DND-41 (cell line): ENCODE results near the gene CCL5.
"Not testable (repeated sequence)": the region's sequence is repeated elsewhere in the genome, so short reads cannot be mapped to it uniquely, and the experiment has no call there.

Source experiments
- ATAC-seq: fragments of 200-7000 bp; cut with Tn5 transposase; 3 replicates; pipeline ENCODE4 v1.9.1; 2021; ENCODE audit warnings: low read depth; ENCODE audit not compliant: insufficient read depth
- DNase-seq: peaks from one replicate; pipeline ENCODE4 v3.0.0-alpha.2; 2020
- H2AFZ ChIP-seq: 2 replicates; pipeline ENCODE4 v1.6.0; 2012; ENCODE audit warnings: low read depth, low read length
- H3K27ac ChIP-seq: 2 replicates; pipeline ENCODE4 v1.5.1; 2012; ENCODE audit warnings: low read length, inconsistent platforms
- H3K27me3 ChIP-seq: fragments of 200-600 bp; sonication (generic); 2 replicates; pipeline ENCODE4 v1.6.0; 2012; ENCODE audit warnings: low read length, mild to moderate bottlenecking, inconsistent platforms; ENCODE audit not compliant: insufficient read depth, poor library complexity
- H3K36me3 ChIP-seq: 2 replicates; pipeline ENCODE4 v1.5.1; 2012; ENCODE audit warnings: low read length, inconsistent platforms; ENCODE audit not compliant: insufficient read depth
- H3K4me1 ChIP-seq: 2 replicates; pipeline ENCODE4 v1.5.1; 2012; ENCODE audit warnings: mild to moderate bottlenecking, low read length; ENCODE audit not compliant: insufficient read depth
- H3K4me2 ChIP-seq: 2 replicates; pipeline ENCODE4 v1.6.0; 2012; ENCODE audit warnings: mild to moderate bottlenecking, moderate library complexity, low read length, inconsistent platforms; ENCODE audit not compliant: insufficient read depth
- H3K4me3 ChIP-seq, 2 experiments: fragments of 200-600 bp in 1 of 2; shearing (Covaris generic) in 1 of 2; 2 replicates each; pipeline ENCODE4 v1.5.1; 2012 to 2016; ENCODE audit warnings: inconsistent platforms in 2 of 2, low read length in 2 of 2, mild to moderate bottlenecking in 2 of 2, low read depth in 1 of 2, moderate library complexity in 1 of 2
- H3K79me2 ChIP-seq: 2 replicates; pipeline ENCODE4 v1.6.0; 2012; ENCODE audit warnings: low read length, inconsistent platforms; ENCODE audit not compliant: insufficient read depth
- H3K9ac ChIP-seq: 2 replicates; pipeline ENCODE4 v1.6.0; 2012; ENCODE audit warnings: low read depth, mild to moderate bottlenecking, inconsistent platforms, low read length, moderate library complexity
- H3K9me3 ChIP-seq: 2 replicates; pipeline ENCODE4 v1.5.1; 2012; ENCODE audit warnings: low read length, moderate library complexity, mild to moderate bottlenecking, inconsistent platforms; ENCODE audit not compliant: insufficient read depth, severe bottlenecking
- H4K20me1 ChIP-seq: 2 replicates; pipeline ENCODE4 v1.6.0; 2012; ENCODE audit warnings: low read length; ENCODE audit not compliant: insufficient read depth
- EZH2 ChIP-seq: IDR thresholded peaks from 3 replicates; pipeline ENCODE4 v1.6.1; 2012; ENCODE audit warnings: borderline replicate concordance, low read depth, mild to moderate bottlenecking, moderate library complexity, low read length, inconsistent platforms; ENCODE audit not compliant: severe bottlenecking
- TF ChIP-seq, protein P1 (sequence below): IDR thresholded peaks from 2 replicates; pipeline ENCODE4 v1.5.1; 2012; ENCODE audit warnings: borderline replicate concordance, low read length, moderate library complexity, mild to moderate bottlenecking; ENCODE audit not compliant: poor library complexity, severe bottlenecking; ENCODE audit errors: extremely low read depth

CCL5 gene

DNA sequence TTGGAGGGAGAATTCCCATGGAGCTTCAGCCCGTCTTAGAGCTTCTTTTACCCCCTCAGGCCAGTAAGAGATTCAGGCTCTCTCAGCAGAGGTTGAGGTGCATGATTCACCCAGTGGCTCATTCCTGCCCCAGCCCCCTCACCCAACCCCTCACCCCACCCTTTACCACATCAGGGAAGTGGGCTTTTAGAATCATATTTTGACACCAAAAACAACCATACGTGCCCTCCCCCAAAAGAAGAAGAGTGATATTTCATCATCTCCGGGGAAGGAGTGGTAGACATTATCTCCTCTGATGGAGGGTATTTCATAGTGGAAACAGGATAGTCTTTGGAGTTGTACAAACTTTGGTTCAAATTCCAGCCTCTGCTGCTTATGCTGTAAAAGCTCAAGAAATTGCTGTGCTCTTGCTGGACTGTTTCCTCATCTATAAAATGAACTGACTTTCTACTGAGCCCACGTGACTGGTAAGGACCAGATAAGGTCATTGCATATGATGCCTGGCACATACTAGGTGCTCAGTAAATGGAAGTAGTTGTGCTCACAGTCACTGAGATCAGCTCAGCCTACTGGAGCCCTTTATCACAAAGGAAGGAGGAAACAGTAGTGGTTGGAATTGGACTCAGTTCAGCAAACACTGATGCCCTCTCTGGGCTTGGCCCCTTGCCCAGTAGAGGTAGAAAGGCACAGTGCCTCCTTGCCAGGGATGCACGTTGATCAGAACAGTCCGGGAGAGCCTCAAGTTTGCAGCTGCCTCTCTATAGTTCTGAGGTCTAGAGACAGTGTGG lies 18.3 kb upstream of the CCL5 start:
- H2AFZ ChIP-seq, result peak overlapping the region; percentile 8; the same call in 1 of the 2 replicates
- peaks cover 18% of the 10 kb centered on the region for H3K4me1 ChIP-seq
- no peaks in the 10 kb centered on the region for H3K9me3 ChIP-seq
- TF ChIP-seq, protein P1, sequence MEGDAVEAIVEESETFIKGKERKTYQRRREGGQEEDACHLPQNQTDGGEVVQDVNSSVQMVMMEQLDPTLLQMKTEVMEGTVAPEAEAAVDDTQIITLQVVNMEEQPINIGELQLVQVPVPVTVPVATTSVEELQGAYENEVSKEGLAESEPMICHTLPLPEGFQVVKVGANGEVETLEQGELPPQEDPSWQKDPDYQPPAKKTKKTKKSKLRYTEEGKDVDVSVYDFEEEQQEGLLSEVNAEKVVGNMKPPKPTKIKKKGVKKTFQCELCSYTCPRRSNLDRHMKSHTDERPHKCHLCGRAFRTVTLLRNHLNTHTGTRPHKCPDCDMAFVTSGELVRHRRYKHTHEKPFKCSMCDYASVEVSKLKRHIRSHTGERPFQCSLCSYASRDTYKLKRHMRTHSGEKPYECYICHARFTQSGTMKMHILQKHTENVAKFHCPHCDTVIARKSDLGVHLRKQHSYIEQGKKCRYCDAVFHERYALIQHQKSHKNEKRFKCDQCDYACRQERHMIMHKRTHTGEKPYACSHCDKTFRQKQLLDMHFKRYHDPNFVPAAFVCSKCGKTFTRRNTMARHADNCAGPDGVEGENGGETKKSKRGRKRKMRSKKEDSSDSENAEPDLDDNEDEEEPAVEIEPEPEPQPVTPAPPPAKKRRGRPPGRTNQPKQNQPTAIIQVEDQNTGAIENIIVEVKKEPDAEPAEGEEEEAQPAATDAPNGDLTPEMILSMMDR, result no peak
- TF ChIP-seq EZH2, result no peak
- peak overlapping the region; percentile 18; the same call in 1 of the 2 replicates for H3K4me2 ChIP-seq
- no peaks in the 10 kb centered on the region for H3K79me2 ChIP-seq
- no peak overlapping the region for H3K4me3 ChIP-seq
- no peaks in the 10 kb centered on the region for H4K20me1 ChIP-seq
- peak overlapping the region; percentile 77 for H3K27ac ChIP-seq
- peak; percentile 76 for DNase-seq
- ATAC-seq, result peak; percentile 88
- H3K9ac ChIP-seq, result peak overlapping the region; percentile 12; the same call in 1 of the 2 replicates
- no peaks in the 10 kb centered on the region for H3K36me3 ChIP-seq
- H3K27me3 ChIP-seq, result no peaks in the 10 kb centered on the region

DNA sequence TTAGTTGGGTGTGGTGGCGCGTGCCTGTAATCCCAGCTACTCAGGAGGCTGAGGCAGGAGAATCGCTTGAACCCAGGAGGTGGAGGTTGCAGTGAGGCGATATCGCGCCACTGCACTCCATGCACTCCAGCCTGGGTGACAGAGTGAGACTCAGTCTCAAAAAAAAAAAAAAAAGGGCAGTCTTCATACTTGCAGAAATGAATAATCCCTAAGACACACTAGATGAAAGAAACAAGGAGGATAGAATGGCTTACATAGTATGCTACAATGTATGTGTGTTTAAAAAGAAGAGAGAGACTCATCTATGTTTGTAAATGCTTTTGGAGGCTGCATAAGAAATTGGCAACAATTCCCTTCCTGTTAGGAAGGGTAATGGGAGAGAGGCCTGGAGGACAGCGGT lies 17.6 kb upstream of the CCL5 start:
- not testable (repeated sequence) for DNase-seq, H3K9me3 ChIP-seq, H3K4me3 ChIP-seq, H3K9ac ChIP-seq, H2AFZ ChIP-seq, H3K79me2 ChIP-seq, H3K27me3 ChIP-seq, H3K4me2 ChIP-seq, H3K36me3 ChIP-seq, H3K27ac ChIP-seq, H4K20me1 ChIP-seq, ATAC-seq
- peaks cover 18% of the 10 kb centered on the region for H3K4me1 ChIP-seq

DNA sequence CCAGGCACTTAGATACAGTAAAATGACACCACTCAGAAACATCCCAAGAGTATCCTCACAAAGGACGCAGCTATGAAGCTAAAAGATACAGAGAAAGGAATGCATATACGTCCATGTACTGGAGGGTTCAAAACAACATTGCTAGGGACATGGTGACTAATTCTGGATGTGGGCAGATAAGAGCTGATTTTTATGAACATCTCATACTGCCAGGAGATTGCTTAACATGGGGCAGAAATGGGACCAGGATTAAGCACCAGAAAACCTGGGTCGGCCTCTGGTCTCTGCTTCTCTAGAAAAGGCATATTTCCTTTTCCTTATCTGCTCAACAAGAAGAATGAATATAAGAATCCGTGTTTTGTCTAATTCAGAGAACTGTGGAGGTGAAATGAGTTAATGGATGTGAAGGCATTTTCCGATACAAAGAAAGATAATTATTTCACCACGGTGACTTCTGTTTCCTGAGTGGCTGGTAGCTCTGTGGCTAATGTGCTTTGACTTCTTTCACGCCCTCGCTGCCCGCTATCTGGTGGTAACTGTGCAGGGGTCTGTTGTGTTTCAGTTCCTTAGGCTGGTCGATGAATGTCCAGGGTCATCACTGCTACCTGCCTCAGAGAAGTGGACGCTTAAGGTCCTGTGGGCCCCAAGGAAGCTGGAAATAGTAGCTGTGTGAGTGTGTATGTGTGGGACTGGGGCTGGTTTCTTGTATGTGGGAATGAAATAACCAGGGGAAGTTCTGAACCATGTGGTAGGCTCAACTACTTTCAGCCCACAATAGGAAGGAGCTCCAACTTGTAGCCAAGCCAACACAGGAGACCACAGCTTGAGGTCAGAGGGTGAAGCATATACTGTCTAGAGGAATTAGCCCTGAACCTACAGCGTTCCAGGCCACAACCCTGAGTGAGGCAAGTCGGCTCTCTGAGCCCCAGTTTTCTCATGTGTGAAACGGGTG lies 15.8 kb upstream of the CCL5 start:
- ATAC-seq (no peak), DNase-seq (no peak)
- Histone ChIP-seq H3K4me1 (peaks cover 23% of the 10 kb centered on the region), H3K36me3 (no peaks in the 10 kb centered on the region), H3K4me3 (no peak overlapping the region), H4K20me1 (no peaks in the 10 kb centered on the region), H3K27ac (no peak overlapping the region), H3K79me2 (no peaks in the 10 kb centered on the region), H3K9ac (no peak overlapping the region), H3K27me3 (no peaks in the 10 kb centered on the region), H3K4me2 (no peak overlapping the region), H2AFZ (no peak overlapping the region), H3K9me3 (no peaks in the 10 kb centered on the region)
- TF ChIP-seq, protein P1, result no peak
- no peak for TF ChIP-seq EZH2

DNA sequence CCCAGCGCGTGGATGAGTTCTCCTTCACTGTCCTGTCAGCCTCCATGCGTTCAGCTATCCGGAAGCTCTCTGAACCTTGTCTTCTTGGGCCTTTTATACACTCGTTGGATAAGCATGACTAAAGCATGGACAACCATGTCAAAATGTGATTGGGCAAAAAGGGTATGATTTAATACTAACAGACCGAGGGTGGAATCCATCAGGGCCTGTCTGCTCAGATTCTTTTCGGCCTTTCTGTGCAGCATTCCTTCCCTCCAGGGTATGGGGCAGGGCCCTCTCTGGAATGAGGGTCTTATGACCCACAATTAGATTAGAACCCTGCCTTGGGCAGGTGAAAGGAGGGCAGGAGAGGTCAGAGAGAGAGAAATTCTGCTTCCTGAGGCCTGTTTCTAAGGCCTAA lies 14.0 kb upstream of the CCL5 start:
- no peaks in the 10 kb centered on the region for H3K36me3 ChIP-seq
- DNase-seq (no peak), ATAC-seq (no peak)
- H3K4me2 ChIP-seq, result no peak overlapping the region
- no peak for TF ChIP-seq EZH2
- TF ChIP-seq, protein P1, result no peak
- no peak overlapping the region for H2AFZ ChIP-seq
- no peak overlapping the region for H3K9ac ChIP-seq
- H3K79me2 ChIP-seq, result no peaks in the 10 kb centered on the region
- H4K20me1 ChIP-seq, result no peaks in the 10 kb centered on the region
- no peaks in the 10 kb centered on the region for H3K9me3 ChIP-seq
- peaks cover 31% of the 10 kb centered on the region for H3K4me1 ChIP-seq
- H3K27ac ChIP-seq, result no peak overlapping the region
- no peaks in the 10 kb centered on the region for H3K27me3 ChIP-seq
- H3K4me3 ChIP-seq, result no peak overlapping the region
